C4-2B (cell line): Measurements from ENCODE around the gene IAPP.
A peak's percentile ranks its signal among the peaks of the same experiment; 100 is the strongest.
"Not testable (repeated sequence)": the region's sequence is repeated elsewhere in the genome, so short reads cannot be mapped to it uniquely, and the experiment has no call there.

Source experiments
- H3K27ac ChIP-seq: fragments of 450-650 bp; 2 replicates; pipeline ENCODE4 v1.5.1; 2017
- ZFX ChIP-seq: fragments of 450-650 bp; IDR thresholded peaks from 2 replicates; pipeline ENCODE4 v1.6.1; 2017
- TF ChIP-seq, protein P1 (sequence below): fragments of 450-650 bp; conservative IDR thresholded peaks from 2 replicates; pipeline ENCODE4 v1.5.1; 2017; ENCODE audit warnings: mild to moderate bottlenecking

Gene IAPP

DNA sequence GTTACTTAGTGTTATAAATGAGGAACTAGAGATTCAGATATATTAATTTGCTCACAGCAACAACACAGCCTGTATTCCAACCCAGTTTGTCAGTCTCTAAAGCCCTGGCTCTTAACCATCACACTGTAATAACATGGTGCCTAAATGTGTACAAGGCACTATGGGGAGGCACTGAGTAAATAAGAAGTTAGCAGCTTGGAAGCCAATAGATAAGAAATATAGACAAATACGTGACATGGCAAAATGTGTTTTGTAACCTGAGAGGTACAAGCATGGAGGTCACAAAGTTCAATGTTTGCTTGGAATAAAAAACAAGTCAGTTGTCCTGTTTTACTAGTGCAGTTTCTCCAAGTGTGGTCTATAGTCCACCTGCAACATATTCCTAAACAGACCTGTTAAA is 21.7 kb upstream of the IAPP start:
- TF ChIP-seq ZFX, result no peak
- TF ChIP-seq, protein P1, sequence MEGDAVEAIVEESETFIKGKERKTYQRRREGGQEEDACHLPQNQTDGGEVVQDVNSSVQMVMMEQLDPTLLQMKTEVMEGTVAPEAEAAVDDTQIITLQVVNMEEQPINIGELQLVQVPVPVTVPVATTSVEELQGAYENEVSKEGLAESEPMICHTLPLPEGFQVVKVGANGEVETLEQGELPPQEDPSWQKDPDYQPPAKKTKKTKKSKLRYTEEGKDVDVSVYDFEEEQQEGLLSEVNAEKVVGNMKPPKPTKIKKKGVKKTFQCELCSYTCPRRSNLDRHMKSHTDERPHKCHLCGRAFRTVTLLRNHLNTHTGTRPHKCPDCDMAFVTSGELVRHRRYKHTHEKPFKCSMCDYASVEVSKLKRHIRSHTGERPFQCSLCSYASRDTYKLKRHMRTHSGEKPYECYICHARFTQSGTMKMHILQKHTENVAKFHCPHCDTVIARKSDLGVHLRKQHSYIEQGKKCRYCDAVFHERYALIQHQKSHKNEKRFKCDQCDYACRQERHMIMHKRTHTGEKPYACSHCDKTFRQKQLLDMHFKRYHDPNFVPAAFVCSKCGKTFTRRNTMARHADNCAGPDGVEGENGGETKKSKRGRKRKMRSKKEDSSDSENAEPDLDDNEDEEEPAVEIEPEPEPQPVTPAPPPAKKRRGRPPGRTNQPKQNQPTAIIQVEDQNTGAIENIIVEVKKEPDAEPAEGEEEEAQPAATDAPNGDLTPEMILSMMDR, result no peak
- H3K27ac ChIP-seq, result no peak overlapping the region

DNA sequence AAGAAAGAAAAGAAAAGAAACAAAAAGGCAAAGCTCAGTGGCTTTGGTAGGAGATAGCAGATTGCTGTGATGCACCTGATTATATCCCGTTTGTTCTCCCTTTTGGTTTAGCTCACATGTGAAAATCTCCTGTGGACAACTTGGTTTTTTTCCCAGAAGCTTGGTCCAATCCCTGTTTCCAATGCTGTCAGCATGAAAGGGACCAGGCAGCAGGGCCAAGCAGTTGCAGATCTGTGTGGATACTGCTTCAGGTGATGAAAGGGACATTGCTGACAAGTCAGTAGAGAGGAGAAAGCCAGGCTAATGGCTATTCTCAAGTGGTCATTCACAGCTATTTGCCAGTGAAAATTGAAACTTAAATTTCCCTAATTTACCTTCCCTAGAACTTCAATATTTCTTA is 19.2 kb upstream of the IAPP start:
- no peak overlapping the region for H3K27ac ChIP-seq
- TF ChIP-seq ZFX, result no peak
- TF ChIP-seq, protein P1, result no peak

DNA sequence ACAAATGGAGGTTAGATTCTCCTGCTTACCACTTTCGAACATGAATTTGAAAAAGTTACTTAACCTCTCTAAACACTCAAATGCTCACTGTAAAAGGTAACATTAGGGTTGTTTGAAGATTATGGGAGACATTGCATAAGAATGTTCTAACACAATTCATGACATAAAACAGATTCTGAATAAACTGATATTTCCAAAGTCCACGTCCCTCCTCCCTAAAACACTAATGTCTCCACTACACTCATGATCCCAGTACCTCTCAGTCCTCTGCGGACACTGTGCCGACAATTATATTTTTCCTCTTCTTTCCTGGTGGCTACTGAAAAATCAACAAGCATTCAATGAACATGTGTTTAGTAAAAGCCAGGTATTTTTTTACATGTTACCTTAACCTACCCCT is 18.8 kb upstream of the IAPP start:
- TF ChIP-seq, protein P1, result no peak
- TF ChIP-seq ZFX, result no peak
- H3K27ac ChIP-seq, result no peak overlapping the region

DNA sequence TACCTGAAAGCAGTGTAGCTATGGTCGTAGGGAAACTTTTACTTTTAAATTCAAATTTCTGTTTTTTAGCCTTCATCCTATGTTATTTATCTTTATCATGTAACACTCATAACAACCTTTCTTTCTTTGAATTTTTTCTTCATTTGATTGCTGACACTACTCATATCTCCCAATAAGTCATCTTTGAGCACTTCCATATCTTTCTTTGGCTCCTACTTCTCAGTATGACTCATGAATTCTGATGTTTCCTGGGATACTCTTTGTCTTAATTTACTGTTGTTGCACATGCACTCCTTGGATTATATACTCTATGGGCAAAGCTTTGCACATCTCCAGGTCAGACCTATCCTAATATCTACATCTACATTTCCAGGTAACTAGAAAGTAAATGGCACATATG is 18.1 kb upstream of the IAPP start:
- no peak overlapping the region for H3K27ac ChIP-seq
- no peak for TF ChIP-seq ZFX
- TF ChIP-seq, protein P1, result no peak

DNA sequence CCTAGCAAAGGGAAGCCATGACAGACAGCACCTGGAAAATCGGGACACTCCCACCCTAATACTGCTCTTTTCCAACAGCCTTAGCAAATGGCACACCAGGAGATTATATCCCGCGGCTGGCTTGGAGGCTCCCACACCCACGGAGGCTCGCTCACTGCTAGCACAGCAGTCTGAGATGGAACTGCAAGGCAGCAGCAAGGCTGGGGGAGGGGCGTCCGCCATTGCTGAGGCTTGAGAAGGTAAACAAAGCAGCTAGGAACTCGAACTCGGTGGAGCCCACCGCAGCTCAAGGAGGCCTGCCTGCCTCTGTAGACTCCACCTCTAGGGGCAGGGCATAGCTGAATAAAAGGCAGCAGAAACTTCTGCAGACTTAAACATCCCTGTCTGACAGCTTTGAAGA is 12.1 kb upstream of the IAPP start:
- H3K27ac ChIP-seq, result not testable (repeated sequence)

DNA sequence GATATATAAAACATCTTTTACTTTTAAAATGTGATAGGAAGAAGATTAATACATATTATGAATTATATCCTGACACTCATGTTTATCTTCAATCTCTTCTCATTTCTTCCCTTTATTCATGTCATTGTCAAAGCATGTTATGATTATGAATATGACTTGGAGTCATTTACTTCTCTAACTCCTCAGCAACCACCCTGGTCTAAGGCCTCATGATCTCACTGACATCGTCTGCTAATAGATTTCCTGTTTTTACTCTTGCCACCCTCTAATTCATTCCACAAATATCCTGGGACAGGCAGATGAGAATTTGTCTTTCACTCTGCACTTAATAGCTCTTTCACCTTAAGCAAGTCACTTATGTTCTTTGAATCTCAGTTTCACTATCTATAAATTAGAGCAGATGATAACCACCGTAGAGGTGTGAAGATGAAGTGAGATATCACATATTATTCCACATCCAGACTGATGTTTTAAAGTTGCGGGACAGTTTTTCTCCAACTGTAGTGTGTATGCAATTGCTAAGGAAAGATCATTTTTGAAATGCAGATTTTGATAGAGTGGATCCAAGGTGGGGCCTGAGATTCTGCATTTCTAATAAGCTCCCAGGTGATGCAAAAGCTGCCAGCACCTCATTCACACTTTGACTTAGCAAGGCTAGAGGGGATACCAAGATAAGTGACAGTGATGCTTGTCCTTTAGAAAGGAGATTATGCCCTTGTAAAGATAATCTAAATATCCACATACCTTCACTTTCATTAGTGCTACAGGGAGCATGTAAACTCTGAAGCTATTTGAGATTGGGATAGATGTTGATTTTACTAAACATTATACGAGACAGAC is 3.3 kb upstream of the IAPP start:
- TF ChIP-seq, protein P1, result no peak
- TF ChIP-seq ZFX, result no peak

DNA sequence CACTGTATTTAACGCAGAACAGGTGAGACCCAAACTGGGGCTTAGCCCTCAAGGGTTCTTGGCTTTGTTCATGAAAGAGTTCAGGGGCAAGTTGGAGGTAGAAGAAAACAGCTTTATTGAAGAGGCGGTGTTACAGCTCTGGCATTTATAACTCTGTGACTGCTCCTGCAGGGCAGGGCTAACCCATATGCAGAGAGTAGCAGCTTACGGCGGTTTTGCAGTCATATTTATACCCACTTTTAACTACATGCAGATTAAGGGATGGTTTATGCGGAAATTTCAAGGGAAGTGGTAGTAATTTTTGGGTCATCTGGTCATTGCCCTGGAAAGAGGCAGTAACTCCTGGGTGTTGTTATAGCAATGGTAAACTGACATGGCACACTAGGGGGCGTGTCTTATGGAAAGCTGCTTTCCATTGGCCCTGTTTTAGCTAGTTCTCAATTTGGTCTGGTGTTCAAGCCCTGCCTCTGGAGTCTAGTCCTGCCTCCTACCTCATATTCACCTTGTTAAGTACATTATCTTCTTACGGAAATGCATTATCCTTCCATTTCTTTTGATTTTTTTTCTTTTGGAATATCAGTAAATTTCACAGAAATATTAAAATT is 1.8 kb upstream of the IAPP start:
- no peak overlapping the region for H3K27ac ChIP-seq
- TF ChIP-seq, protein P1, result peak; percentile 14; the same call in 1 of the 2 replicates
- TF ChIP-seq ZFX, result no peak

More for the DNA sequence above, 3.3 kb upstream of the IAPP start:
- H3K27ac ChIP-seq, result no peak overlapping the region

DNA sequence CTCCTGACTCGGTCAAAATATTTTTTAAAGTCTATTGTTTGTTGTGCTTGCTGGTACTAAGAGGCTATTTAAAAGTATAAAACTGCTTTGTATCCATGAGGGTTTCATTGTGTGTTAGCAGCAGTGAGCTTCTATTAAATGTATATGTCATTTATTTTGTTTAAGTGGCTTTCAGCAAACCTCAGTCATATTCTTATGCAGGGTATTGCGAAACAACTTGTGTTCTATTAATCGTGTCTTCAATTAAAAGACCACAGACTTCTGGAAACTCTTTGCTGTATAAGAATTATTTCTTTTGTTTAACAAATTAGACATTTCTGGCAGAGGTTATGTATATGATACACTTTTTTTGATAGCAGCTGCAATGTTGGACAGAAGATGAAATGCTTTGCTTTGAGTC is 6.5 kb downstream of the IAPP start:
- no peak for TF ChIP-seq ZFX
- TF ChIP-seq, protein P1, result no peak

DNA sequence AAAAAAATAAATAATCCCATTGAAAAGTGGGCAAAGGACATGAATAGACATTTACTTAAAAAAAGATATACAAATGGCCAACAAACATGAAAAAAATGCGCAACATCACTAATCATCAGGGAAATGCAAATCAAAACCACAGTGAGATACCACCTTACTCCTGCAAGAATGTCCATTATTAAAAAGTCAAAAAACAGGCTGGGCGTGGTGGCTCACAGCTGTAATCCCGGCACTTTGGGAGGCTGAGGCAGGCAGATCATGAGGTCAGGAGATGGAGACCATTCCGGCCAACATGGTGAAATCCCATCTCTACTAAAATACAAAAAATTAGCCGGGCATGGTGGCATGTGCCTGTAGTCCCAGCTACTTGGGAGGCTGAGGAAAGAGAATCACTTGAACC is 8.6 kb downstream of the IAPP start:
- not testable (repeated sequence) for H3K27ac ChIP-seq

More for the DNA sequence above, 6.5 kb downstream of the IAPP start:
- no peak overlapping the region for H3K27ac ChIP-seq
